Panc1 (cell line): Measurements from ENCODE around the gene PTPN11.

Source experiments
- CTCF ChIP-seq: fragments of 450-650 bp; IDR thresholded peaks from 2 replicates; pipeline ENCODE4 v1.5.1; 2017; ENCODE audit warnings: mild to moderate bottlenecking
- POLR2AphosphoS5 ChIP-seq: IDR thresholded peaks from 2 replicates; pipeline ENCODE4 v1.6.1; 2012; ENCODE audit warnings: mild to moderate bottlenecking, low read depth, low read length, moderate library complexity
- REST ChIP-seq, 2 experiments: IDR thresholded peaks; 2 replicates each; pipeline ENCODE4 v1.6.1; 2011 to 2012; ENCODE audit warnings: low read depth in 2 of 2, control low read depth in 1 of 2, low read length in 1 of 2, mild to moderate bottlenecking in 1 of 2, moderate library complexity in 1 of 2; ENCODE audit not compliant: insufficient read depth in 1 of 2
- SIN3A ChIP-seq: IDR thresholded peaks from 2 replicates; pipeline ENCODE4 v1.6.1; 2012; ENCODE audit warnings: low read depth, mild to moderate bottlenecking, low read length, moderate library complexity, borderline replicate concordance; ENCODE audit not compliant: insufficient read depth
- TCF7L2 ChIP-seq: IDR thresholded peaks from 2 replicates; pipeline ENCODE4 v1.6.1; 2011; ENCODE audit warnings: mild to moderate bottlenecking, low read depth, low read length, inconsistent platforms

- no peak for TF ChIP-seq CTCF
- TF ChIP-seq POLR2AphosphoS5: no peak
- TF ChIP-seq REST (IDR thresholded peaks at IDR 0.05; ENCODE audit: insufficient read depth in 1 of 2, low read depth in 2 of 2, low read length in 1 of 2): no peak
- no peak for TF ChIP-seq SIN3A
- TF ChIP-seq TCF7L2: no peak
Observed at GRCh38 chr12:112370199-112370598, 48.5 kb upstream of the PTPN11 start.
